CD14-positive monocyte (primary cell): ENCODE data around the gene NBEA. TPM values are rescaled to one million over a fixed set of nuclear protein-coding genes. Genes with fewer than 3 reads are reported as not detected.

ENCODE experiments used
- DNase-seq, 3 donors: peaks; one replicate each; pipeline ENCODE4 v3.0.0-alpha.2; 2011 to 2022
- H2AFZ ChIP-seq: 2 replicates; pipeline ENCODE4 v1.6.0; 2012; ENCODE audit warnings: mild to moderate bottlenecking, low read depth, low read length, inconsistent platforms; ENCODE audit not compliant: insufficient read depth, poor library complexity, severe bottlenecking
- H3K27ac ChIP-seq, 2 donors: 1 replicate in 1 of 2; 2 replicates in 1 of 2; pipeline ENCODE4 v1.5.1; 2012 to 2013; ENCODE audit warnings: low read length in 2 of 2, control low read depth in 1 of 2, inconsistent platforms in 1 of 2, low read depth in 1 of 2, mild to moderate bottlenecking in 1 of 2
- H3K27me3 ChIP-seq, 2 donors: one replicate each; pipeline versions ENCODE4 v1.6.0 to v1.6.1; 2011 to 2013; ENCODE audit warnings: low read length in 2 of 2; ENCODE audit not compliant: control insufficient read depth in 2 of 2, insufficient read depth in 2 of 2
- H3K36me3 ChIP-seq, 2 donors: replicated peaks in 1 of 2; 1 replicate in 1 of 2; 2 replicates in 1 of 2; pipeline versions ENCODE4 v1.5.1 to v1.6.1; 2012 to 2013; ENCODE audit warnings: low read length in 2 of 2, control low read depth in 1 of 2, inconsistent platforms in 1 of 2, mild to moderate bottlenecking in 1 of 2; ENCODE audit not compliant: insufficient read depth in 2 of 2, control insufficient read depth in 1 of 2
- H3K4me1 ChIP-seq, 2 donors: 1 replicate in 1 of 2; 2 replicates in 1 of 2; pipeline versions ENCODE4 v1.5.1 to v1.6.1; 2012 to 2013; ENCODE audit warnings: low read length in 2 of 2, control low read depth in 1 of 2, inconsistent platforms in 1 of 2, mild to moderate bottlenecking in 1 of 2, moderate library complexity in 1 of 2; ENCODE audit not compliant: insufficient read depth in 2 of 2, control insufficient read depth in 1 of 2
- H3K4me2 ChIP-seq: replicated peaks from 2 replicates; pipeline ENCODE3; 2012; ENCODE audit warnings: low read length, moderate library complexity, mild to moderate bottlenecking; ENCODE audit not compliant: poor library complexity, severe bottlenecking; ENCODE audit errors: extremely low read depth
- H3K4me3 ChIP-seq, 3 experiments: fragments of 200-600 bp in 1 of 3; sonication (generic) in 1 of 3; replicated peaks in 1 of 3; 1 replicate in 2 of 3; 2 replicates in 1 of 3; pipeline ENCODE4 v1.5.1; 2011 to 2013; ENCODE audit warnings: low read length in 3 of 3, mild to moderate bottlenecking in 3 of 3, control low read depth in 2 of 3, low read depth in 2 of 3, inconsistent platforms in 1 of 3, moderate library complexity in 1 of 3
- H3K79me2 ChIP-seq: 2 replicates; pipeline ENCODE4 v1.6.0; 2012; ENCODE audit warnings: mild to moderate bottlenecking, control low read depth, inconsistent platforms, low read length, moderate library complexity; ENCODE audit not compliant: insufficient read depth
- H3K9ac ChIP-seq: 2 replicates; pipeline ENCODE4 v1.6.0; 2017; ENCODE audit warnings: low read length, mild to moderate bottlenecking; ENCODE audit not compliant: insufficient read depth, poor library complexity, severe bottlenecking
- H3K9me3 ChIP-seq, 2 donors: replicated peaks in 1 of 2; 1 replicate in 1 of 2; 2 replicates in 1 of 2; pipeline versions ENCODE4 v1.5.1 to v1.6.1; 2012 to 2013; ENCODE audit warnings: low read length in 2 of 2, control low read depth in 1 of 2; ENCODE audit not compliant: control insufficient read depth in 1 of 2, insufficient read depth in 1 of 2
- H4K20me1 ChIP-seq: 2 replicates; pipeline ENCODE4 v1.6.0; 2012; ENCODE audit warnings: mild to moderate bottlenecking, low read length, control low read depth, moderate library complexity; ENCODE audit not compliant: insufficient read depth
- H3K27ac Mint-ChIP-seq, 7 donors: one replicate each; pipeline ENCODE4 v1.8.0; 2020; ENCODE audit warnings: mild to moderate bottlenecking in 7 of 7, mixed read lengths in 7 of 7, moderate library complexity in 6 of 7, inconsistent platforms in 2 of 7
- H3K27me3 Mint-ChIP-seq, 3 donors: one replicate each; pipeline ENCODE4 v1.8.0; 2021 to 2022; ENCODE audit warnings: low read depth in 3 of 3, mild to moderate bottlenecking in 3 of 3, mixed read lengths in 3 of 3, moderate library complexity in 3 of 3, inconsistent platforms in 1 of 3
- H3K36me3 Mint-ChIP-seq, 2 donors: one replicate each; pipeline ENCODE4 v1.8.0; 2020; ENCODE audit warnings: mixed read lengths in 2 of 2, inconsistent platforms in 1 of 2, mild to moderate bottlenecking in 1 of 2
- H3K4me1 Mint-ChIP-seq: one replicate; pipeline ENCODE4 v1.8.0; 2020; ENCODE audit warnings: mild to moderate bottlenecking, mixed read lengths
- H3K4me3 Mint-ChIP-seq, 2 donors: one replicate each; pipeline ENCODE4 v1.8.0; 2020; ENCODE audit warnings: mild to moderate bottlenecking in 2 of 2, mixed read lengths in 2 of 2, moderate library complexity in 1 of 2
- H3K9me3 Mint-ChIP-seq, 7 donors: one replicate each; pipeline ENCODE4 v1.8.0; 2020 to 2022; ENCODE audit warnings: mixed read lengths in 7 of 7, mild to moderate bottlenecking in 6 of 7, moderate library complexity in 6 of 7, inconsistent platforms in 2 of 7
- WGBS: methylation state at CpG from one replicate; pipeline ENCODE4 v1.1.5; 2013; ENCODE audit warnings: missing lambda C conversion rate; ENCODE audit not compliant: insufficient coverage; 5-methylcytosine and 5-hydroxymethylcytosine counted together
- intact Hi-C, 2 donors: fragments of 100-400 bp; cut with micrococcal nuclease; formaldehyde crosslinking; loops; one replicate each; pipeline versions ENCODE4 v1.15.0 to v1.15.1; 2023
- polyA plus RNA-seq, 3 donors: library from polyadenylated mRNA; depleted of rRNA in 1 of 3; unstranded in 2 of 3; stranded (reverse) in 1 of 3; fragments of 300-500 nt in 2 of 3; fragments of >200 nt in 1 of 3; fragmentation: Illumina TruSeq in 2 of 3; gene quantifications; 1 replicate in 2 of 3; 2 replicates in 1 of 3; pipeline ENCODE4 v1.2.3, GENCODE V29; 2012 to 2021
- TF ChIP-seq, protein P1 (sequence below): fragments of 200-600 bp; IDR thresholded peaks from one replicate; pipeline ENCODE4 v1.8.0; 2022; ENCODE audit warnings: antibody characterized with exemption, mild to moderate bottlenecking

NBEA gene
- polyA plus RNA-seq, 3 donors, result 0.03 to 0.23 (median 0.08) TPM

DNA sequence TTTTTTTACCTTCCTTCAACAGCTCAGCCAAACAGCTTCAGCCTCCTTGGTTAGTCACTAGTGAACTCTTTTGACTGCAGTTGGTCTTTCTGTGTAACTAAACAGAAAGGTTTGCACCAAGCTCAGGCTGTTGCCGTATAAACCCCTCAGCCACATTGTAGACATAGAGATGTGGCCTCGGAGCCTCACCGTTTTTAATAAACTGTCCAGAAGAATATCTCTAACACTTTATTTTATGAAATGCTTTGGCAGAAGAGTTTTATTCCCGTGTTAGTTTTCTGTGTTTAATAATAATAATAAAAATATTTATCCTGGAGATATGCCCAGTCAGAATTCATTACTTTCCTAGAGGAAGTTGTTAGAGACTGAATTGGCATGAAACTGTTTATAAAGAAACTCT, 706.1 kb downstream of the NBEA start:
- no CpG with 5 or more reads among the region's 4 CpGs for WGBS
- H3K4me3 ChIP-seq, result no peak overlapping the region
- H3K9ac ChIP-seq, result no peak overlapping the region
- no peaks in the 10 kb centered on the region for H3K4me1 ChIP-seq
- H4K20me1 ChIP-seq, result no peaks in the 10 kb centered on the region
- intact Hi-C loops, result no loop called here
- Mint-ChIP-seq H3K27me3 (no peaks in the 10 kb centered on the region), H3K4me3 (no peak overlapping the region), H3K4me1 (no peaks in the 10 kb centered on the region), H3K27ac (no peak overlapping the region), H3K9me3 (peaks cover 0 to 10% (median 3%) of the 10 kb centered on the region in 7 donors), H3K36me3 (no peaks in the 10 kb centered on the region)
- no peaks in the 10 kb centered on the region for H3K9me3 ChIP-seq
- no peaks in the 10 kb centered on the region for H3K36me3 ChIP-seq
- no peak overlapping the region for H3K27ac ChIP-seq
- H3K79me2 ChIP-seq, result no peaks in the 10 kb centered on the region
- no peak overlapping the region for H2AFZ ChIP-seq
- no peaks in the 10 kb centered on the region for H3K27me3 ChIP-seq
- H3K4me2 ChIP-seq, result no peak overlapping the region
- no peak for DNase-seq
- TF ChIP-seq, protein P1, sequence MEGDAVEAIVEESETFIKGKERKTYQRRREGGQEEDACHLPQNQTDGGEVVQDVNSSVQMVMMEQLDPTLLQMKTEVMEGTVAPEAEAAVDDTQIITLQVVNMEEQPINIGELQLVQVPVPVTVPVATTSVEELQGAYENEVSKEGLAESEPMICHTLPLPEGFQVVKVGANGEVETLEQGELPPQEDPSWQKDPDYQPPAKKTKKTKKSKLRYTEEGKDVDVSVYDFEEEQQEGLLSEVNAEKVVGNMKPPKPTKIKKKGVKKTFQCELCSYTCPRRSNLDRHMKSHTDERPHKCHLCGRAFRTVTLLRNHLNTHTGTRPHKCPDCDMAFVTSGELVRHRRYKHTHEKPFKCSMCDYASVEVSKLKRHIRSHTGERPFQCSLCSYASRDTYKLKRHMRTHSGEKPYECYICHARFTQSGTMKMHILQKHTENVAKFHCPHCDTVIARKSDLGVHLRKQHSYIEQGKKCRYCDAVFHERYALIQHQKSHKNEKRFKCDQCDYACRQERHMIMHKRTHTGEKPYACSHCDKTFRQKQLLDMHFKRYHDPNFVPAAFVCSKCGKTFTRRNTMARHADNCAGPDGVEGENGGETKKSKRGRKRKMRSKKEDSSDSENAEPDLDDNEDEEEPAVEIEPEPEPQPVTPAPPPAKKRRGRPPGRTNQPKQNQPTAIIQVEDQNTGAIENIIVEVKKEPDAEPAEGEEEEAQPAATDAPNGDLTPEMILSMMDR, result no peak

DNA sequence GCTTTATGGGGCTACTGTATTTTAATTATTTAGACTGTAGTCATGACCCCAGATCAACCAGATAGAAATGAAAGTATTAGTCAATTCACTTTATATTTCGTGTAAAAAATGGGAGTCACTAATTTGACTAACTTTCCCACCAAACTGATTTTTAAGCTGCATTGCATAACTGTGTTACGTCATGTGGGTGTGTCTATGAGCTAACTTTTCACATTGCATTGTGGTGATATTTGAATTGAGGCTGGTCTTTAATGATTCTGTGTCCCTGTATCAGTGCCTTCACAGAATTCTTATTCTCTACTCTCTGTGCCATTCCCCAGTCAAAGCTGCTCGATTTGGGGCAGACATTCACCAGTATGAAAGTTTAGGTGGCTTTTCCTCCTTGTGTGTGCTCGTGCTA, 707.1 kb downstream of the NBEA start:
- no peaks in the 10 kb centered on the region for H3K27me3 ChIP-seq
- intact Hi-C loops, result no loop called here
- Mint-ChIP-seq H3K27me3 (no peaks in the 10 kb centered on the region), H3K36me3 (no peaks in the 10 kb centered on the region), H3K4me1 (no peaks in the 10 kb centered on the region), H3K9me3 (peaks cover 0 to 10% (median 3%) of the 10 kb centered on the region in 7 donors), H3K4me3 (no peak overlapping the region), H3K27ac (no peak overlapping the region)
- no peak for DNase-seq
- H4K20me1 ChIP-seq, result no peaks in the 10 kb centered on the region
- H3K4me2 ChIP-seq, result no peak overlapping the region
- WGBS, result no CpG with 5 or more reads among the region's 4 CpGs
- no peaks in the 10 kb centered on the region for H3K4me1 ChIP-seq
- H3K36me3 ChIP-seq, result no peaks in the 10 kb centered on the region
- no peaks in the 10 kb centered on the region for H3K79me2 ChIP-seq
- H3K9me3 ChIP-seq, result no peaks in the 10 kb centered on the region
- no peak overlapping the region for H3K27ac ChIP-seq
- H3K9ac ChIP-seq, result no peak overlapping the region
- H3K4me3 ChIP-seq, result no peak overlapping the region
- H2AFZ ChIP-seq, result no peak overlapping the region
- TF ChIP-seq, protein P1, result no peak
